ENCODE data around the gene TNRC6A.

GRCh38 chr16:24683847-24684493, 45.5 kb upstream of the TNRC6A start:
- TF ChIP-seq EZH2 (IDR thresholded peaks at IDR 0.05; ENCODE audit: insufficient read depth, poor library complexity, severe bottlenecking) (no peak), EZH2phosphoT487 (IDR thresholded peaks at IDR 0.05; ENCODE audit: insufficient read depth, low read depth) (no peak)
